ENCODE data around the gene LRP6. TPM values are rescaled to one million over a fixed set of nuclear protein-coding genes. Genes with fewer than 3 reads are reported as not detected.

Gene LRP6
- total and polyA plus RNA-seq, 2 donors (not counting 1 experiment from before 2014, with no cell fraction given) = 21.0 to 39.3 TPM

DNA sequence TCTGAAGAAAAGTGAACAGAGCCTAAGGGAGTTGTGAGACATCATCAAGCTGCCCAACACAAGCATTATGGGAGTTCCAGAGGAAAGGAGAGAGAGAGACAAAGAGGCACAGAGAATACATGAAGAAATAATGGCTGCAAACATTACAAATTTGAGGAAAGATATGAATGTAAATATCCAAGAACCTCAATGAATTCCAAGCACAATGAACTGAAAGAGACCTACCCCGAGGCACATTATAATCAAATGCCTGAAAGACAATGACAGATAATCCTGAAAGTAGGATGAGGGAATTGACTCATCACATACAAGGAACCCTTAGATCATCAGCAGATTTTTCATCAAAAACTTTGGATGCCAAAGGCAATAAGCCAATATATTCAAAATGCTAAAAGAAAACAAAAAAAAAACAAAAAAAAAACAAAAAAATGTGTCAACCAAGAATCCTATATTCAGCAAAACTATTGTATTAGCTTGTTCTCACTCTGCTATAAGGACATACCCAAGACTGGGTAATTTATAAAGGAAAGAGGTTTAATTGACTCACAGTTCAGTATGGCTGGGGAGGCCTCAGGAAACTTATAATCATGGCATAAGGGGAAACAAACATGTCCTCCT is 158.3 kb downstream of the LRP6 start:
- no peak overlapping the region for H3K4me2 ChIP-seq (ENCODE audit: extremely low read depth, insufficient read depth, low read length)
- H4K20me1 ChIP-seq (ENCODE audit: control insufficient read depth, extremely low read depth, insufficient read depth, low read length) = no peaks in the 10 kb centered on the region
- no peaks in the 10 kb centered on the region for H3K9me3 ChIP-seq (ENCODE audit: control insufficient read depth, insufficient read depth, low read depth, low read length)
- H3K9ac ChIP-seq (ENCODE audit: insufficient read depth, low read length) = no peak overlapping the region
- H3K4me1 ChIP-seq (ENCODE audit: control insufficient read depth, extremely low read depth, insufficient read depth, low read length) = no peaks in the 10 kb centered on the region
- H3K27me3 ChIP-seq (ENCODE audit: control insufficient read depth, insufficient read depth, low read length) = no peaks in the 10 kb centered on the region
- DNase-seq (ENCODE audit: low read depth in 2 of 2) = no peak
- no peaks in the 10 kb centered on the region for H3K79me2 ChIP-seq (ENCODE audit: control insufficient read depth, insufficient read depth, low read length)
- H3K36me3 ChIP-seq (ENCODE audit: control insufficient read depth, insufficient read depth, low read length) = no peaks in the 10 kb centered on the region
- H2AFZ ChIP-seq (ENCODE audit: low read length) = no peak overlapping the region
- no peak overlapping the region for H3K27ac ChIP-seq (ENCODE audit: insufficient read depth, low read length)
- TF ChIP-seq, protein P1, sequence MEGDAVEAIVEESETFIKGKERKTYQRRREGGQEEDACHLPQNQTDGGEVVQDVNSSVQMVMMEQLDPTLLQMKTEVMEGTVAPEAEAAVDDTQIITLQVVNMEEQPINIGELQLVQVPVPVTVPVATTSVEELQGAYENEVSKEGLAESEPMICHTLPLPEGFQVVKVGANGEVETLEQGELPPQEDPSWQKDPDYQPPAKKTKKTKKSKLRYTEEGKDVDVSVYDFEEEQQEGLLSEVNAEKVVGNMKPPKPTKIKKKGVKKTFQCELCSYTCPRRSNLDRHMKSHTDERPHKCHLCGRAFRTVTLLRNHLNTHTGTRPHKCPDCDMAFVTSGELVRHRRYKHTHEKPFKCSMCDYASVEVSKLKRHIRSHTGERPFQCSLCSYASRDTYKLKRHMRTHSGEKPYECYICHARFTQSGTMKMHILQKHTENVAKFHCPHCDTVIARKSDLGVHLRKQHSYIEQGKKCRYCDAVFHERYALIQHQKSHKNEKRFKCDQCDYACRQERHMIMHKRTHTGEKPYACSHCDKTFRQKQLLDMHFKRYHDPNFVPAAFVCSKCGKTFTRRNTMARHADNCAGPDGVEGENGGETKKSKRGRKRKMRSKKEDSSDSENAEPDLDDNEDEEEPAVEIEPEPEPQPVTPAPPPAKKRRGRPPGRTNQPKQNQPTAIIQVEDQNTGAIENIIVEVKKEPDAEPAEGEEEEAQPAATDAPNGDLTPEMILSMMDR (conservative IDR thresholded peaks at IDR 0.05 in 1 of 2, IDR thresholded peaks at IDR 0.05 in 1 of 2; ENCODE audit: low read depth in 1 of 2, low read length in 2 of 2) = no peak
- no peak for TF ChIP-seq EZH2 (IDR thresholded peaks at IDR 0.05; ENCODE audit: low read length, missing control alignments)
- no peak overlapping the region for H3K4me3 ChIP-seq (replicated peaks in 1 of 4; ENCODE audit: control extremely low read depth in 1 of 4, insufficient read depth in 1 of 4, low read depth in 3 of 4, low read length in 4 of 4)

DNA sequence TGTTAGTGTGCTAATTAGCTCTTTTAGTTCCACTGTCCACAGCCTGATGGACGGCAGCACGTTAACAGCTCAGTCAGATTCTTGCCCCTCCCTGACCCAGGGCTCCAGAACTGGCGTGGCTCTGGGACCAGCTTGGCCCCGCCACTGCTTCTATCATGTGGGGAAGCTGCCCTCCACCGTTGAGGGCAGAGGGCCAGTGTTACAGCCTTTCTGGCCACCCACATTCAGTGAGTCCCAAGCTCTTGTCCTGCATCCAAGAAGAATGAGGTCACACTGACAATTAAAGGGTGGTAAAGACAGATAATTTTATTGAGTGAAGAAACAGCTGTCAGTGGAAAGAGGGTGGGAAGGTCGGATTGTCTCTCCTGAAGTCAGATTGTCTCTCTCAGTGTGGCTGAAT is 159.2 kb downstream of the LRP6 start:
- Histone ChIP-seq H3K27ac (ENCODE audit: insufficient read depth, low read length) (no peak overlapping the region), H4K20me1 (ENCODE audit: control insufficient read depth, extremely low read depth, insufficient read depth, low read length) (no peaks in the 10 kb centered on the region), H3K4me2 (ENCODE audit: extremely low read depth, insufficient read depth, low read length) (no peak overlapping the region), H3K9ac (ENCODE audit: insufficient read depth, low read length) (no peak overlapping the region), H3K4me1 (ENCODE audit: control insufficient read depth, extremely low read depth, insufficient read depth, low read length) (no peaks in the 10 kb centered on the region), H2AFZ (ENCODE audit: low read length) (no peak overlapping the region), H3K9me3 (ENCODE audit: control insufficient read depth, insufficient read depth, low read depth, low read length) (no peaks in the 10 kb centered on the region), H3K36me3 (ENCODE audit: control insufficient read depth, insufficient read depth, low read length) (no peaks in the 10 kb centered on the region), H3K79me2 (ENCODE audit: control insufficient read depth, insufficient read depth, low read length) (no peaks in the 10 kb centered on the region), H3K4me3 (replicated peaks in 1 of 4; ENCODE audit: control extremely low read depth in 1 of 4, insufficient read depth in 1 of 4, low read depth in 3 of 4, low read length in 4 of 4) (no peak overlapping the region), H3K27me3 (ENCODE audit: control insufficient read depth, insufficient read depth, low read length) (no peaks in the 10 kb centered on the region)
- no peak for DNase-seq (ENCODE audit: low read depth in 2 of 2)
- TF ChIP-seq, protein P1 (conservative IDR thresholded peaks at IDR 0.05 in 1 of 2, IDR thresholded peaks at IDR 0.05 in 1 of 2; ENCODE audit: low read depth in 1 of 2, low read length in 2 of 2) = no peak
- TF ChIP-seq EZH2 (IDR thresholded peaks at IDR 0.05; ENCODE audit: low read length, missing control alignments) = no peak

DNA sequence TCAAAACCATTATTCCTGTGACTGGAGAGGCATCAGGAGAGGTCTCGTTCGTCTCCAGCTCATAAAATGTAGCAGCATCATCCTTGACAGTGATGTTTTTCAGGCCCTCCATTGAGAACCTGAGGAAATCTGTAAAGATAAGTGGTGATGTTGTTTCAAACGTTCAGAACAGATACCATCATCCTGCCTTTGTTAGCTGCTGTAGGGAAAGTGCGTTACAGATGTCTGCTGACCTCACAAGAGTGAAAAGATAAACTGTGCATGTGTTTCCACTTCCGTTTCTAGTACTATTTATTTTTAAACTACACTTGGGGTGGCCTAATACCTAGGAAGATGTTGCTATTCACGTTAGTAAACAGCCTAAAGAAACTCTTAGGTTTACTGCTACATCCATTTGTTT is 167.7 kb downstream of the LRP6 start:
- Histone ChIP-seq H3K9ac (ENCODE audit: insufficient read depth, low read length) (no peak overlapping the region), H3K36me3 (ENCODE audit: control insufficient read depth, insufficient read depth, low read length) (no peaks in the 10 kb centered on the region), H3K4me1 (ENCODE audit: control insufficient read depth, extremely low read depth, insufficient read depth, low read length) (no peaks in the 10 kb centered on the region), H3K9me3 (ENCODE audit: control insufficient read depth, insufficient read depth, low read depth, low read length) (no peaks in the 10 kb centered on the region), H3K27ac (ENCODE audit: insufficient read depth, low read length) (no peak overlapping the region), H2AFZ (ENCODE audit: low read length) (no peak overlapping the region), H3K27me3 (ENCODE audit: control insufficient read depth, insufficient read depth, low read length) (no peaks in the 10 kb centered on the region), H3K79me2 (ENCODE audit: control insufficient read depth, insufficient read depth, low read length) (no peaks in the 10 kb centered on the region), H3K4me3 (replicated peaks in 1 of 4; ENCODE audit: control extremely low read depth in 1 of 4, insufficient read depth in 1 of 4, low read depth in 3 of 4, low read length in 4 of 4) (no peak overlapping the region), H3K4me2 (ENCODE audit: extremely low read depth, insufficient read depth, low read length) (no peak overlapping the region), H4K20me1 (ENCODE audit: control insufficient read depth, extremely low read depth, insufficient read depth, low read length) (no peaks in the 10 kb centered on the region)
- no peak for TF ChIP-seq EZH2 (IDR thresholded peaks at IDR 0.05; ENCODE audit: low read length, missing control alignments)
- TF ChIP-seq, protein P1 (conservative IDR thresholded peaks at IDR 0.05 in 1 of 2, IDR thresholded peaks at IDR 0.05 in 1 of 2; ENCODE audit: low read depth in 1 of 2, low read length in 2 of 2) = no peak
- DNase-seq (ENCODE audit: low read depth in 2 of 2) = no peak
